Measurements from ENCODE around the gene CCDC169.
"Not testable (repeated sequence)": the region's sequence is repeated elsewhere in the genome, so short reads cannot be mapped to it uniquely, and the experiment has no call there.

Gene CCDC169

GRCh38 chr13:36313047-36313969 is 15.7 kb upstream of the CCDC169 start:
- DNase-seq (ENCODE audit: low read depth), result no peak

GRCh38 chr13:36310417-36311108 is 12.9 kb upstream of the CCDC169 start:
- no peak for DNase-seq (ENCODE audit: low read depth)

- no peak for DNase-seq (ENCODE audit: low read depth)
Measured at GRCh38 chr13:36302289-36302688, 4.7 kb upstream of the CCDC169 start.

GRCh38 chr13:36299469-36299868 is 1.9 kb upstream of the CCDC169 start:
- DNase-seq (ENCODE audit: low read depth), result not testable (repeated sequence)

DNA sequence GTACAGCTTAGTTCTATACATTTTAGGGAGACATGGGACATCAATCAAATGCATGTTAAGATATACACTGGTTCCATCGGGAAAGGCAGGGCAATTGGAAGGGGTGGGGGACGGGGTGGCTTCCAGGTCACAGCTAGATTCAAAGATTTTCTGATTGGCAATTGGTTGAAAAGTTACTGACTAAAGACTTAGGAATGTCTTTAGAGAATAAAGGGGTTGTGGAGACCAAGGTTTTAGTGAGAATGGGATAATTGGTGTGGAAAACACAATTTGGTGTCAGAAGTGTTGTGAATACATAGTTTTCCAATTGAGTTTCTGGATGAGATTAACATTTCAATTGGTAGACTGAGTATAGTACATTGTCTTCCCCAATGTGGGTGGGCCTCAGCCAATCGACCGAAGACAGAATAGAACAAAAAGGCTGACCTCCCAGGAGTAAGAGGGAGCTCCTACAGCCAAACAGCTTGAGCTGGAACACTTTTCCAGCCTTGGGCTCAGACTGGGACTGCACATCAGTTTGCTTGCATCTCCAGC is 988 bp upstream of the CCDC169 start:
- DNase-seq (ENCODE audit: low read depth), result no peak

DNA sequence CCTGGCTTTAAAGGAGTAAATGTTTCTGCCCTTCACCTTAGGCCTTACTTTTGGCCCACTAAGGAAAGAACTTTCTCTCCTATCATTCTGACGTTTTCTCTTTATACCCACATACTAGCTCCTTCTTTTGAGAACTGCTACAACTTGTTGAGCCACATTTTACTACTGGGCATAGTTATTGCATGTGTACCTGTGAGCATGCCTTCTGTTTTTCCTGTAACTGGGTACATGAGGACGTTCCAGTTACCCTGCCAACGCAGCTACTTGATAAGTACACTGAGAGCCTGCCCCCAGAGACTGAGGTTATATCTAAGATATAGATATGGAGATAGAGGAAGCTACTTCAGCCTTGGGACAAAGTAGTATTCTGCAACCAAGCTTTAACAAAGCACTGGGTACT is 3.5 kb downstream of the CCDC169 start:
- DNase-seq (ENCODE audit: low read depth), result no peak

GRCh38 chr13:36293497-36293896 is 4.1 kb downstream of the CCDC169 start:
- DNase-seq (ENCODE audit: low read depth), result no peak

- no peak for DNase-seq (ENCODE audit: low read depth)
Measured at GRCh38 chr13:36288794-36289391, 8.7 kb downstream of the CCDC169 start.

DNA sequence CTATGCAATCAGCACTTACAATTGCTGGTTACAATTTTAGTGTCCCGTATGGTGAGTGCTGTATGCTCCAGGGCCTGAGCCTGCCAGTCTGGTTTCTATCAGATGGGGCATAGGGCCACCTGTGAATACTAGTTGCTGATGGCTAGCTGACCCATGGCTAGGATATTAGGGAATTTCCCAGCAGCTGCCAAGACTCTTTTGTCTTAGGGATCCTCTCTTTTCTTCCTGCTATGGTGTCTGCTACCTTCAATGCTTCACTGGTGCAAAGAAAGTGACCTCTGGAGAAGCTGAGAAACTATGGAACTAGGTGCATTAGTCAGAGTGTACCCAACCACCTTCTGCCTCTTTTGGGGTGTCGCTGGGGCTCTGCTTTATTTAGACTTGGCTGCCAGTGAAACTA is 11.6 kb downstream of the CCDC169 start:
- DNase-seq (ENCODE audit: low read depth), result no peak

- no peak for DNase-seq (ENCODE audit: low read depth)
Measured at GRCh38 chr13:36282821-36283432, 14.7 kb downstream of the CCDC169 start.

DNA sequence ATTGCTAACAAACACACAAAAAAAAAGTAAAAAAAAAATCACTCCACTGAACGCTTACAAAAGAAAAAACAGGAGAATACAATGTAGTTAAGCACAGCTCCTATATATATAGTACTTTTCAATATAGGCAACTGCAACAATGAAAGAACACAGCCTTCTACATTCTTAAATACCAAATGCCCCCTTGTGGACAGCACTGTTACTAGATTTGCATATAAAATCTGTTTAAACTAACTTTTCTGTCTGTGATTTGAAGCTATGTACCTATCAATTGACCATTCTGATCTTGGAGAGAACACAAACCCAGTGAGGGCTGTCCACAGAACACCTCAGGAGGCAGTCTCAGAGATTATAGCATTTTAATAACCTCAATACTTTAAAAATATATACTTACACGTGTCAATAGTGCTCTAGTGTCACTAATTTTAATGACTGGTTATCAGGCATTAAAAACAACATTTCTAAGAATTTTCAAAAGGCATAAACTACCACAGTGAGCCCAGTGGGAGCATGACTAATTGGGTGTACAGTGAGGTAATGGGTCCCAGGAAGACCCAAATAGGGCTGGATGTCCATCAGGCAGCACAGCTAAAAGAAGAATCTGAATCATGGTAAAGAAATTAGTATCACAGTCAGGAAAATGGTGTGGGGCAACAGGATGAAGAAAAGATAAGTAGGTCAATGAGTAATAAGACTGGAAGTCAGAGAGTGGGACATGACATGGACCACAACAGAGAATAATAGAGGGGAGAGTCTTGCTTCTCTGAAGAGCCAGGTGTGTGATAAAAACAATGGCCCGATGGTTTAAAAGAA is 22.2 kb downstream of the CCDC169 start:
- no peak for DNase-seq (ENCODE audit: low read depth)

- DNase-seq (ENCODE audit: low read depth), result no peak
Measured at GRCh38 chr13:36273431-36273830, 24.2 kb downstream of the CCDC169 start.

- DNase-seq (ENCODE audit: low read depth), result no peak
Measured at GRCh38 chr13:36261976-36262375, 35.6 kb downstream of the CCDC169 start.

GRCh38 chr13:36261011-36261410 is 36.6 kb downstream of the CCDC169 start:
- no peak for DNase-seq (ENCODE audit: low read depth)

GRCh38 chr13:36259361-36260137 is 38.1 kb downstream of the CCDC169 start:
- DNase-seq (ENCODE audit: low read depth), result no peak

GRCh38 chr13:36258831-36259230 is 38.8 kb downstream of the CCDC169 start:
- no peak for DNase-seq (ENCODE audit: low read depth)

GRCh38 chr13:36251526-36251925 is 46.1 kb downstream of the CCDC169 start:
- no peak for DNase-seq (ENCODE audit: low read depth)

DNA sequence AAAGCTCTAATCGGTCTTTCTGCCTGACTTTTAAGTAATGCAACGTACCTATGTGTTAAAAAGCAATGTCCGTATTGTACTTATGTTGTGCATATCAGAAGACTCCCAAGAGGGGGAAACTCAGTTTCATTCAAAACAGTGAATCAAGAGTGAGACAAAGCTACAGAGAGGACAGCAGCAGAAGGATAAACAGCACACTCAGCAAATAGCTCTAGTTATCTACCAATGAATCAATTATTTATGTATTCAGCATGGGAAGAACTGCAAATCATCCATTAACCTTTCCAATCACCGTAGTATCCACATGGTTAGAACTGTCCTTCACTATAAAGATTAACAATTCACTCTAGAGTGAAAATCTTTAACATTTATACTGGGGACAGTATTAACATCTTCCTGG is 46.6 kb downstream of the CCDC169 start:
- DNase-seq (ENCODE audit: low read depth), result no peak

DNA sequence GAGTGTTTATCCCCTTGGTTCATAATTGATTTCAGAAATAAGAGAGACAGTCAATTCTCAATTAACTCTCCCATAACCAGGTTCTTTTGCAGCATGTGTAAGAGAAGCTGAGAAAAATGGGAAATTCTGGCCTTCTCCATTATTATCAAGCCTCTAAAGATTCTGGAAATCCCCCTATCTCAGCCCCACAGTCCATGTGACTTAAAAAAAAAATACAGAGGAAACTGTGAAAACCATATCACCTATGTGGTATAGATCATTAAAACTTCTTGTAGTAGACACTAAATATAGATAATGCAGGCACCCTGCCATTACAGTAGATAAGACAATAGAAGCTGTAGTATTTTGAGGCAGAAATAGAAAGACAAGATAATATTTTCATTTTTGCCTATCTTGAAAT is 48.9 kb downstream of the CCDC169 start:
- DNase-seq (ENCODE audit: low read depth), result no peak

GRCh38 chr13:36244990-36245389 is 52.6 kb downstream of the CCDC169 start:
- DNase-seq (ENCODE audit: low read depth), result no peak

DNA sequence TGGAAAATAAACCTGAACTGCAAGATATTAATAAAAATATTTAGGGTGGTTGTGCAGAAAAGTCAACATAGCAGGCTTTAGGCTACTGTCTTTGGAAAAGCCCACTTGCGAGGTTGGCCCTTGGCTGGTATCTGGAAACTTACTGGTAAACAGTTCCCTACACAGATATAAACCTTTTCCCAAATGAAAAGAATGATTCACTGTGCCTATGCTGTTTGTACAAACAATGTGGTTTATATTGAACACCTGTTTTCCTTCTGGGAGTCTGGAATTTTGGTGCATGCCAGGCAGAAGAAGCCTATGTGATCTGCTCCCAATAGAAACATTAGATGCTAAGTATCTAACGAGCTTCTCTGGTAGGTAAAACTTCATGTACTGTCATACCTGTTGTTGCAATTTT is 53.5 kb downstream of the CCDC169 start:
- DNase-seq (ENCODE audit: low read depth), result no peak

Measured in HS-5 (cell line).